ENCODE results near the gene WAPL.

The WAPL gene

GRCh38 chr10:86402283-86402941, 119.2 kb downstream of the WAPL start:
- DNase-seq (ENCODE audit: insufficient read length) = no peak
- FAIRE-seq = no peak
- TF ChIP-seq POLR2AphosphoS5 (IDR thresholded peaks at IDR 0.05; ENCODE audit: low read depth, low read length) = no peak
- TF ChIP-seq POLR2A (IDR thresholded peaks at IDR 0.05; ENCODE audit: low read depth, low read length) = no peak
- TF ChIP-seq TAF1 (IDR thresholded peaks at IDR 0.05; ENCODE audit: borderline replicate concordance, low read depth, low read length) = no peak

- FAIRE-seq (no peak), DNase-seq (ENCODE audit: insufficient read length) (no peak)
- TF ChIP-seq POLR2A (IDR thresholded peaks at IDR 0.05; ENCODE audit: low read depth, low read length) (no peak), TAF1 (IDR thresholded peaks at IDR 0.05; ENCODE audit: borderline replicate concordance, low read depth, low read length) (no peak)
These were observed 119.9 kb downstream of the WAPL start for GRCh38 chr10:86401588-86402282.

- FAIRE-seq = peak; percentile 65
- no peak for DNase-seq (ENCODE audit: insufficient read length)
- no peak for TF ChIP-seq TAF1 (IDR thresholded peaks at IDR 0.05; ENCODE audit: borderline replicate concordance, low read depth, low read length)
- peak; percentile 2; the same call in 1 of the 2 replicates for TF ChIP-seq POLR2AphosphoS5 (IDR thresholded peaks at IDR 0.05; ENCODE audit: low read depth, low read length)
- peak; percentile 36; the same call in 1 of the 2 replicates for TF ChIP-seq POLR2A (IDR thresholded peaks at IDR 0.05; ENCODE audit: low read depth, low read length)
These were observed 120.6 kb downstream of the WAPL start for GRCh38 chr10:86400705-86401587.

GRCh38 chr10:86399879-86400704, 121.5 kb downstream of the WAPL start:
- TF ChIP-seq POLR2A (IDR thresholded peaks at IDR 0.05; ENCODE audit: low read depth, low read length) = peak; percentile 54; the same call in 1 of the 2 replicates
- TF ChIP-seq TAF1 (IDR thresholded peaks at IDR 0.05; ENCODE audit: borderline replicate concordance, low read depth, low read length) = peak; percentile 58; the same call in 1 of the 2 replicates
- TF ChIP-seq POLR2AphosphoS5 (IDR thresholded peaks at IDR 0.05; ENCODE audit: low read depth, low read length) = peak; percentile 64; the same call in 1 of the 2 replicates
- peak; percentile 95 for FAIRE-seq
- DNase-seq (ENCODE audit: insufficient read length) = peak; percentile 86

- TF ChIP-seq TAF1 (IDR thresholded peaks at IDR 0.05; ENCODE audit: borderline replicate concordance, low read depth, low read length) (no peak), POLR2A (IDR thresholded peaks at IDR 0.05; ENCODE audit: low read depth, low read length) (no peak), POLR2AphosphoS5 (IDR thresholded peaks at IDR 0.05; ENCODE audit: low read depth, low read length) (no peak)
- FAIRE-seq = no peak
- no peak for DNase-seq (ENCODE audit: insufficient read length)
These were observed 122.1 kb downstream of the WAPL start for GRCh38 chr10:86399514-86399878.

GRCh38 chr10:86397120-86397519, 124.5 kb downstream of the WAPL start:
- TF ChIP-seq TAF1 (IDR thresholded peaks at IDR 0.05; ENCODE audit: borderline replicate concordance, low read depth, low read length) = no peak
- TF ChIP-seq POLR2A (IDR thresholded peaks at IDR 0.05; ENCODE audit: low read depth, low read length) = no peak
- TF ChIP-seq POLR2AphosphoS5 (IDR thresholded peaks at IDR 0.05; ENCODE audit: low read depth, low read length) = no peak
- FAIRE-seq = no peak
- no peak for DNase-seq (ENCODE audit: insufficient read length)

- TF ChIP-seq TAF1 (IDR thresholded peaks at IDR 0.05; ENCODE audit: borderline replicate concordance, low read depth, low read length) (no peak), POLR2A (IDR thresholded peaks at IDR 0.05; ENCODE audit: low read depth, low read length) (no peak), POLR2AphosphoS5 (IDR thresholded peaks at IDR 0.05; ENCODE audit: low read depth, low read length) (no peak)
- peak; percentile 56 for FAIRE-seq
- no peak for DNase-seq (ENCODE audit: insufficient read length)
These were observed 127.6 kb downstream of the WAPL start for GRCh38 chr10:86393862-86394455.

- FAIRE-seq (no peak), DNase-seq (ENCODE audit: insufficient read length) (no peak)
- TF ChIP-seq TAF1 (IDR thresholded peaks at IDR 0.05; ENCODE audit: borderline replicate concordance, low read depth, low read length) (no peak), POLR2A (IDR thresholded peaks at IDR 0.05; ENCODE audit: low read depth, low read length) (no peak), POLR2AphosphoS5 (IDR thresholded peaks at IDR 0.05; ENCODE audit: low read depth, low read length) (no peak)
These were observed 128.2 kb downstream of the WAPL start for GRCh38 chr10:86393362-86393761.

- DNase-seq (ENCODE audit: insufficient read length) (no peak), FAIRE-seq (peak; percentile 99)
- TF ChIP-seq POLR2A (IDR thresholded peaks at IDR 0.05; ENCODE audit: low read depth, low read length) = no peak
- TF ChIP-seq POLR2AphosphoS5 (IDR thresholded peaks at IDR 0.05; ENCODE audit: low read depth, low read length) = no peak
- TF ChIP-seq TAF1 (IDR thresholded peaks at IDR 0.05; ENCODE audit: borderline replicate concordance, low read depth, low read length) = no peak
These were observed 128.9 kb downstream of the WAPL start for GRCh38 chr10:86392723-86393094.

- FAIRE-seq (peak; percentile 5), DNase-seq (ENCODE audit: insufficient read length) (no peak)
- no peak for TF ChIP-seq POLR2A (IDR thresholded peaks at IDR 0.05; ENCODE audit: low read depth, low read length)
- no peak for TF ChIP-seq TAF1 (IDR thresholded peaks at IDR 0.05; ENCODE audit: borderline replicate concordance, low read depth, low read length)
- no peak for TF ChIP-seq POLR2AphosphoS5 (IDR thresholded peaks at IDR 0.05; ENCODE audit: low read depth, low read length)
These were observed 129.4 kb downstream of the WAPL start for GRCh38 chr10:86391986-86392722.

Measured in GM12892 (cell line).